K562 (cell line): Measurements from ENCODE around the gene CDC42BPB. TPM values are rescaled to one million over a fixed set of nuclear protein-coding genes. Genes with fewer than 3 reads are reported as not detected.

Source experiments
- ATAC-seq: fragments of 200-7000 bp; cut with Tn5 transposase; 3 replicates; pipeline ENCODE4 v1.9.1; 2020; ENCODE audit warnings: moderate library complexity
- BruUV-seq: library from RNA; stranded (reverse); fragments of 400-500 nt; replicated peaks from 2 replicates; lab custom pipeline; 2021; lab: Mats Ljungman, UMichigan
- CTCF ChIA-PET: fragments of 300-600 bp; formaldehyde crosslinking; extraction: SDS; loops from one replicate; lab custom pipeline; 2021; ENCODE audit warnings: low intra/inter-chr PET ratio; lab: Yijun Ruan, JAX
- POLR2A ChIA-PET: fragments of 300-600, 350-650 bp; sonication (Branson Sonifier 250); formaldehyde crosslinking; extraction: SDS; loops from one replicate; lab custom pipeline; 2021; ENCODE audit warnings: antibody characterized with exemption, inconsistent platforms; lab: Yijun Ruan, JAX
- DNase-seq, 4 experiments: peaks; one replicate each; pipeline versions ENCODE4 v3.0.0 to v3.0.0-alpha.2; 2011 to 2018; ENCODE audit warnings: low spot score in 3 of 4, mixed read lengths in 3 of 4; ENCODE audit errors: extremely low read depth in 1 of 4
- FAIRE-seq: peaks from 2 replicates; lab custom pipeline; 2011; peaks lifted over from hg19 to GRCh38; lab: Jason Lieb, UNC
- H2AFZ ChIP-seq: 2 replicates; pipeline ENCODE4 v1.6.0; 2011; ENCODE audit warnings: low read depth, low read length, control low read depth, inconsistent platforms
- H3K27ac ChIP-seq: fragments of 200-600 bp; 3 replicates; pipeline ENCODE4 v1.8.0; 2011; ENCODE audit warnings: low read depth, mild to moderate bottlenecking, control low read depth, inconsistent platforms, low read length, moderate library complexity, mixed read lengths; ENCODE audit errors: extremely low read depth
- H3K27me3 ChIP-seq, 2 experiments: fragments of 300-600 bp in 1 of 2; 2 replicates in 1 of 2; 3 replicates in 1 of 2; pipeline versions ENCODE4 v1.6.0 to v1.8.0; 2011; ENCODE audit warnings: inconsistent platforms in 2 of 2, low read length in 2 of 2, mild to moderate bottlenecking in 1 of 2, mixed read lengths in 1 of 2, moderate library complexity in 1 of 2; ENCODE audit not compliant: control insufficient read depth in 2 of 2, insufficient read depth in 2 of 2
- H3K36me3 ChIP-seq: fragments of 300-600 bp; 3 replicates; pipeline ENCODE4 v1.8.0; 2011; ENCODE audit warnings: mild to moderate bottlenecking, low read length, inconsistent platforms; ENCODE audit not compliant: control insufficient read depth, insufficient read depth
- H3K4me1 ChIP-seq, 2 experiments: fragments of 200-600 bp in 1 of 2; replicated peaks in 1 of 2; 2 replicates in 1 of 2; 3 replicates in 1 of 2; pipeline versions ENCODE4 v1.5.1 to v1.8.0; 2011; ENCODE audit warnings: inconsistent platforms in 2 of 2, low read length in 2 of 2, mild to moderate bottlenecking in 1 of 2, mixed read lengths in 1 of 2, moderate library complexity in 1 of 2; ENCODE audit not compliant: control insufficient read depth in 2 of 2, insufficient read depth in 2 of 2
- H3K4me2 ChIP-seq: 2 replicates; pipeline ENCODE4 v1.6.1; 2011; ENCODE audit warnings: low read length, control low read depth, inconsistent platforms, mixed read lengths; ENCODE audit not compliant: insufficient read depth
- H3K4me3 ChIP-seq: fragments of 200-600 bp; sonication (generic), shearing (Covaris generic); 2 replicates; pipeline ENCODE4 v1.5.1; 2016; ENCODE audit warnings: control low read depth, inconsistent platforms
- H3K79me2 ChIP-seq: fragments of 200-600 bp; 3 replicates; pipeline ENCODE4 v1.8.0; 2011; ENCODE audit warnings: low read length, inconsistent platforms; ENCODE audit not compliant: control insufficient read depth, insufficient read depth
- H3K9ac ChIP-seq, 2 experiments: 2 replicates each; pipeline versions ENCODE4 v1.6.0 to v1.6.1; 2011; ENCODE audit warnings: low read depth in 2 of 2, low read length in 2 of 2, control low read depth in 1 of 2, inconsistent platforms in 1 of 2, mild to moderate bottlenecking in 1 of 2, mixed read lengths in 1 of 2; ENCODE audit not compliant: insufficient read depth in 1 of 2
- H3K9me1 ChIP-seq: one replicate; pipeline ENCODE4 v1.6.0; 2011; ENCODE audit warnings: inconsistent platforms, mild to moderate bottlenecking, low read length, moderate library complexity; ENCODE audit not compliant: control insufficient read depth, insufficient read depth
- H3K9me3 ChIP-seq: replicated peaks from 2 replicates; pipeline ENCODE4 v1.5.1; 2011; ENCODE audit warnings: low read depth, low read length, inconsistent platforms; ENCODE audit not compliant: control insufficient read depth, insufficient read depth
- H4K20me1 ChIP-seq: replicated peaks from 2 replicates; pipeline ENCODE4 v1.6.1; 2011; ENCODE audit warnings: low read length, inconsistent platforms, mixed read lengths; ENCODE audit not compliant: control insufficient read depth, insufficient read depth
- CEBPG ChIP-seq, 3 experiments: fragments of 200-800 bp in 1 of 3; sonication (Bioruptor generic) in 1 of 3; sonication (generic) in 1 of 3; formaldehyde crosslinking in 1 of 3; IDR thresholded peaks in 2 of 3; conservative IDR thresholded peaks in 1 of 3; 2 replicates each; pipeline versions ENCODE4 v1.6.1 to v1.8.0; 2016 to 2022; ENCODE audit warnings: missing compliant biosample characterization in 2 of 3, missing genetic modification characterization in 2 of 3, mild to moderate bottlenecking in 1 of 3, missing genetic modification reagents in 1 of 3
- CLOCK ChIP-seq: fragments of 250-450 bp; sonication (Bioruptor Pico); IDR thresholded peaks from 2 replicates; pipeline ENCODE4 v1.4.0; 2020; ENCODE audit warnings: mild to moderate bottlenecking, moderate library complexity, borderline replicate concordance
- ELF1 ChIP-seq: fragments of 200-800 bp; sonication (Bioruptor generic); IDR thresholded peaks from 2 replicates; pipeline ENCODE4 v1.6.1; 2016; ENCODE audit warnings: missing genetic modification characterization, missing compliant biosample characterization
- ELF2 ChIP-seq: fragments of 250-450 bp; sonication (Bioruptor Pico); IDR thresholded peaks from 2 replicates; pipeline ENCODE4 v1.5.0; 2021; ENCODE audit warnings: mild to moderate bottlenecking
- GTF2F1 ChIP-seq: IDR thresholded peaks from 2 replicates; pipeline ENCODE4 v1.6.1; 2011; ENCODE audit warnings: low read depth, low read length, improper control_type of control experiment
- NFXL1 ChIP-seq: fragments of 450-650 bp; formaldehyde crosslinking; IDR thresholded peaks from 2 replicates; pipeline ENCODE4 v1.4.0; 2021; ENCODE audit warnings: mild to moderate bottlenecking
- WGBS: fragments of 100-300 bp; shearing (Covaris generic); methylation state at CpG from one replicate; pipeline ENCODE4 v1.1.6; 2016; ENCODE audit warnings: low coverage, mixed read lengths; ENCODE audit not compliant: insufficient coverage; ENCODE audit errors: missing lambda C conversion rate; 5-methylcytosine and 5-hydroxymethylcytosine counted together
- in situ Hi-C: fragments of 300-500 bp; cut with MboI; formaldehyde crosslinking; loops from 4 replicates; pipeline ENCODE4 v1.15.0; 2018; ENCODE audit warnings: inconsistent platforms, mixed read lengths
- intact Hi-C: fragments of 100-400 bp; cut with micrococcal nuclease; formaldehyde crosslinking; loops from 2 replicates; pipeline ENCODE4 v1.14.2; 2022
- polyA plus RNA-seq, 8 experiments: library from polyadenylated mRNA; depleted of rRNA in 4 of 8; stranded (reverse) in 5 of 8; unstranded in 3 of 8; fragments of >200 nt; fragmentation: Nextera tagmentation in 2 of 8; fragmentation: Illumina TruSeq in 1 of 8; extraction: Ambion mirVana in 2 of 8; extraction: Trizol in 1 of 8; gene quantifications; 2 replicates each; pipeline versions ENCODE4 v1.2.1 to v1.2.3, GENCODE V29; 2011 to 2014; ENCODE audit warnings: inconsistent platforms in 1 of 8, missing spikeins in 1 of 8
- total RNA-seq, 7 experiments: library from RNA; depleted of rRNA in 6 of 7; stranded (reverse); fragments of >200 nt in 6 of 7; fragmentation: Illumina TruSeq in 2 of 7; extraction: Trizol in 2 of 7; gene quantifications; 2 replicates each; pipeline versions ENCODE4 v1.2.1 to v1.2.3, GENCODE V29; 2011 to 2021; ENCODE audit warnings: low replicate concordance in 1 of 7

The CDC42BPB gene
- total and polyA plus RNA-seq, 9 of the 15 experiments (the other 6 are each of a cell fraction or from before 2014, with no cell fraction given) = 0.07 to 24.3 (median 12.6) TPM

GRCh38 chr14:103019236-103019635, 38.1 kb downstream of the CDC42BPB start:
- ATAC-seq = no peak
- H4K20me1 ChIP-seq = no peaks in the 10 kb centered on the region
- no peaks in the 10 kb centered on the region for H3K27me3 ChIP-seq
- ChIA-PET POLR2A (interaction anchor here (0.6 to 1.0 kb wide), 3 partner anchors 12 to 63 kb away, joined by 3 read pairs; no protein-coding TSS in a partner anchor), CTCF (no interaction called here)
- DNase-seq = no peak
- FAIRE-seq = no peak
- H3K27ac ChIP-seq = no peak overlapping the region
- in situ Hi-C loops = no loop called here
- peak overlapping the region in 1 of 2 experiments; percentile 26; a peak in 1 of 4 replicates for H3K9ac ChIP-seq
- no peak for TF ChIP-seq CLOCK (CRISPR knock-in tag)
- no peak for TF ChIP-seq GTF2F1
- no peak for TF ChIP-seq ELF1 (tag)
- TF ChIP-seq NFXL1 = no peak
- TF ChIP-seq ELF2 (CRISPR knock-in tag) = no peak
- TF ChIP-seq CEBPG (CRISPR knock-in tag; IDR thresholded peaks at IDR 0.05) = no peak
- TF ChIP-seq CEBPG (tag; conservative IDR thresholded peaks at IDR 0.05 in 1 of 2, IDR thresholded peaks at IDR 0.05 in 1 of 2) = no peak
- TF ChIP-seq, all 486 proteins: peak for 0
- BruUV-seq = no TSS peak
- Histone ChIP-seq H3K9me1 (no peaks in the 10 kb centered on the region), H3K4me2 (no peak overlapping the region), H3K79me2 (no peaks in the 10 kb centered on the region; the same call in 1 of the 3 replicates), H2AFZ (no peak overlapping the region), H3K4me1 (peaks cover 9 to 17% of the 10 kb centered on the region in 2 experiments), H3K4me3 (no peak overlapping the region), H3K9me3 (no peaks in the 10 kb centered on the region), H3K36me3 (no peaks in the 10 kb centered on the region)
- WGBS = 74% methylated on average over 9 of the region's 11 CpGs
- intact Hi-C loops = no loop called here
